HAP-1 (cell line): ENCODE measurements around the gene MRPL52.

Experiments used
- DNase-seq, 2 experiments: peaks; one replicate each; pipeline ENCODE4 v3.0.0-alpha.2; 2016 to 2020; ENCODE audit warnings: low spot score in 2 of 2
- H3K27me3 ChIP-seq: fragments of 250-450 bp; sonication (Bioruptor Pico); 2 replicates; pipeline ENCODE4 v1.5.1; 2020; ENCODE audit warnings: low read depth, mild to moderate bottlenecking, moderate library complexity
- H3K36me3 ChIP-seq: fragments of 250-450 bp; sonication (Bioruptor Pico); replicated peaks from 2 replicates; pipeline ENCODE4 v1.5.1; 2020; ENCODE audit warnings: mild to moderate bottlenecking
- H3K4me1 ChIP-seq: fragments of 250-450 bp; sonication (Bioruptor Pico); 2 replicates; pipeline ENCODE4 v1.5.1; 2020; ENCODE audit warnings: mild to moderate bottlenecking
- H3K4me3 ChIP-seq: fragments of 250-450 bp; sonication (Bioruptor Pico); 2 replicates; pipeline ENCODE4 v1.5.1; 2020; ENCODE audit warnings: mild to moderate bottlenecking, moderate library complexity
- H3K9me3 ChIP-seq: fragments of 250-450 bp; sonication (Bioruptor Pico); 2 replicates; pipeline ENCODE4 v1.5.1; 2020; ENCODE audit warnings: mild to moderate bottlenecking, moderate library complexity
- in situ Hi-C: fragments of 300-500 bp; cut with MboI; formaldehyde crosslinking; loops from 3 replicates; pipeline ENCODE4 v1.14.3; 2020; ENCODE audit warnings: low sequenced_read_pairs, inconsistent platforms, mixed read lengths

The MRPL52 gene

DNA sequence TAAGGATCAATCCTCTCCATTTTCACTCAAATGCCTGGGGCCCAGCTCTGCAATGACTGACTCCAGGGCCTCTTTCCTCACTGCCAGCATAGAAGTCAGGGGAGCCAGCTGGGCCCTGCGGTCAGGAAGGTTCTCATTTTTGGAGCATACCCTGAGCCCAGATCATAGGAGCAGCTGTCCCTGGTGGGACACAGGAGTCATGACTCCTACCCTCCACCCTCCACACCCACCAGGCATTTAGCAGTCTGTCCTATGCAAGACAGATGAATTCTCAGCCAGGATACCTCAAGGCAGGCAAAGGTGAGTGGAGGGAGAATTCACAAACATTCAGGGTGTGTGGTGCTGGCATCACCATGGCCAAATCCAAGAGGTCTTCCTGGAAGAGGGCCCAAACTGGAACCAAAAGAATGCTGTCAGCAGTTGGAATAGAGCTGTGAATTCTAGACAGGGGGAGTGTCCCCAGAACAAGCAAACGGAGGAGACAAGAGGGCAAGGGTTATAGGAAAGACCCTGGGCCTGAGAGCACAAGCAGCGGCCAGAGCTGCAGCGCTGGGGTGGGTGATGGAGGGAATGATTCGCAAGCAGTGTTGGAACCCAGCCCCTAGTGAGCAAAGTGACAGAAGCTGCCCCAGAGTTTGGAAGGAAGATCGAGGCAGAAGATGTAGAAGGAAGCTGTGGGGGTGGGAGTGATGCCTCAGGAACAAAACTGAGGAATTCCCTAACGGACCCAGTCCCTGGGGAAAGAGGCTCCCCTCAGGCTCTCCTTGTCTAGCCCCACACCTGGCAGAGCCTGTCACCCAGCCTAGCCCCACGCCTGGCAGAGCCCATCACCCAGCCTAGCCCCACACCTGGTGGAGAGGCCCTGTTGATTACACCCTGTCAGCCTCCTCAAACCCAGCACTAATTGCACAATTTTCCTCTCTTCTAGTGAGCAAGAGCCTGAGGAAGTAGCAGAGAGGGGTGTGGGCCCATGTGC, 48.9 kb downstream of the MRPL52 start:
- no peak for DNase-seq
- Histone ChIP-seq H3K9me3 (no peaks in the 10 kb centered on the region), H3K4me3 (no peak overlapping the region), H3K4me1 (peaks cover 4% of the 10 kb centered on the region), H3K36me3 (peaks cover 7% of the 10 kb centered on the region; the same call in 1 of the 2 replicates), H3K27me3 (no peaks in the 10 kb centered on the region; the same call in 1 of the 2 replicates)
- in situ Hi-C loops: no loop called here

DNA sequence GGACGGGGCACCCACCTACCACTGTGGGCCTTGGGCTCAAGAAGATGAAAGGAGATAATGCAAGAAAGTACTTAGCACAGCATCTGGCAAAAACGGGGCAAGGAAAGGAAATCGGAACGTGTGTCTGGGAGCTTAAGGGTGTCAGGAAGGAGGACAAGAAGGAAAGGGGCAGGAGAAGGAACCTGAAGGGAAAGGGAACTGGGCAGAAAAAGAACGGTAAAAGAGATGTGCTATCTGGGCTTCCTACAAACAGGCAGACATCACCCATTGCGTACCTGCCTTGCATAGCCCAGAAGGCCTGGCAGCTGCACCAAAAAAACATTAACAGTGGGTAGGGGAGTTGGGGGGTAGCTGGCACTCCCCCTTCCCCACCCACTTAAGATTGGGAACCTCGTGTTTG, 52.4 kb downstream of the MRPL52 start:
- no peak for DNase-seq
- H3K36me3 ChIP-seq: no peaks in the 10 kb centered on the region; the same call in 1 of the 2 replicates
- H3K9me3 ChIP-seq: no peaks in the 10 kb centered on the region
- no peaks in the 10 kb centered on the region; the same call in 1 of the 2 replicates for H3K27me3 ChIP-seq
- peaks cover 4% of the 10 kb centered on the region for H3K4me1 ChIP-seq
- H3K4me3 ChIP-seq: no peak overlapping the region
- in situ Hi-C loops: no loop called here

DNA sequence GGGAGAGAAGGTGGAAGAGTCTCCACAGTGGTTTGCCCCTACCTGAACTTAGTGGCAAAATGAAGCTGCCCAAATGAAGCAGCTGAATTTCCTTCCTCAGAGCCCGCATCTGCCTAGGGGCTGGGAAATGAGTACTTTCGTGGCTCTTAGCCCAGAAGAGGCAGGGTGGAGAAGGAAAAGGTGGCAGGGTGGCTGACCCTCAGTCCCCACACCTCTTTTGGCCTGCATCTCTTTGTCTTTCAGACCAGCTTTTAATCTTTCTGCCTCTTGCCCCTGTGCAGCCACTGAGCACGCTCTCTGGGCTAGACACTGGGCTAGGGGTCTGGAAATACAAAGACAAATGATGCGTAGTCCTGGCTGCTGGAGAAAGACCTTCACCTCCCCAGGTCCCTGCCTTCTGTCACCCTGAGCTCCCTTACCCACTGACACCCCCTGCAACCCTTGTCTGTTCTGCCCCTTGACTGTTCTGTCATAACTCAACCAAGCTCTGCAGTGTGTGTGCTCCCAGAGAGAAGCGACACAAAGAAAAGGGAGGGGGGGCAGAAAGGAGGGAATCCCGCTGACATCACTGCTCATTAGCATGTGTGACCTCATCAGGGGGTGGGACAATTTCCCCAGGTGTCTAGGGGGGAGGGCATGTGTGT, 53.0 kb downstream of the MRPL52 start:
- no peak overlapping the region for H3K4me3 ChIP-seq
- peaks cover 4% of the 10 kb centered on the region for H3K4me1 ChIP-seq
- in situ Hi-C loops: no loop called here
- DNase-seq: peak in 1 of 2 experiments; percentile 32
- no peaks in the 10 kb centered on the region; the same call in 1 of the 2 replicates for H3K27me3 ChIP-seq
- no peaks in the 10 kb centered on the region for H3K9me3 ChIP-seq
- no peaks in the 10 kb centered on the region for H3K36me3 ChIP-seq

DNA sequence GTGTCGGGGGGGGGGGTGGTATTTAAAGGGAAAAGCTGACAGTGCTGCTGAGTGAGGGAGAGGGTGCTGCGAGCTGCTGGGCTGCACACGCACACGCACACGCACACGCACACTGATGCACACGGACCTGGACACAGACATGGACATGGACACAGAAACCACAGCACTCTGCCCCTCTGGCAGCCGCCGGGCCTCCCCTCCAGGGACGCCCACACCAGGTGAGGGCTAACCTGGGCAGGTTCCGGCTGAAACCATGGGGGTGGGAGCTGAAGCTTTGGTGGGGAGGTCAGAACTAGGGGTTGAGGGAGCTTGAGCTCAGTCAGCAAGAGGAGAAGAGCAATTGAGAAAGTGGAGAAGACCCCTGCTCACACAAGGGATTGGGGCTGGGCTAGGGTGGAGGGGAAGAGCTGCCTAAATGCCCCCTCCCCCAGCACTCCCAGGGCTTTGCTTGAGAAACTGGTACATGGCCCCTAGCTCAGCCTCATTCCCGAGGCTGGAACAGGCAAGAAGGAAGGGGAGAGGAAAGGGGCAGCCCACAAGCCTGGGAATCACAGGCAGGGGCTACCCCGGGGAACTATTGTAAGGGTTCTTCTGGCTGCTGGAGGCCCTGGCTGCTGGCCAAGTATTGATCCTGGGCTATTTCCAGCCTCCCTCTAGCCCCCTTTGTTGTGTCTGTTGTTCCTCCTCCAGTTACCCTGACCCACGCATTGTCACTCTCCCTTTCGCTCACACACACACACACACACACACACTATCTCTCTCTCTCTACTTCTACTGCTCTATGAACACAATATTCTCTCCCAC, 53.7 kb downstream of the MRPL52 start, which contains the start of gene REM2:
TSS of gene REM2 (plus strand) at position 50 of the 804 bp plus-strand sequence. CDS start at position 116, 66 bp downstream.
- no peak within 1 kb of the TSS for H3K4me3 ChIP-seq
- DNase-seq: peak in 1 of 2 experiments; percentile 42
- in situ Hi-C loops: no loop called here
- H3K4me1 ChIP-seq: peaks cover 4% of the 10 kb centered on the region
- H3K36me3 ChIP-seq: no peaks in the 10 kb centered on the region
- H3K9me3 ChIP-seq: no peaks in the 10 kb centered on the region
- no peaks in the 10 kb centered on the region; the same call in 1 of the 2 replicates for H3K27me3 ChIP-seq

DNA sequence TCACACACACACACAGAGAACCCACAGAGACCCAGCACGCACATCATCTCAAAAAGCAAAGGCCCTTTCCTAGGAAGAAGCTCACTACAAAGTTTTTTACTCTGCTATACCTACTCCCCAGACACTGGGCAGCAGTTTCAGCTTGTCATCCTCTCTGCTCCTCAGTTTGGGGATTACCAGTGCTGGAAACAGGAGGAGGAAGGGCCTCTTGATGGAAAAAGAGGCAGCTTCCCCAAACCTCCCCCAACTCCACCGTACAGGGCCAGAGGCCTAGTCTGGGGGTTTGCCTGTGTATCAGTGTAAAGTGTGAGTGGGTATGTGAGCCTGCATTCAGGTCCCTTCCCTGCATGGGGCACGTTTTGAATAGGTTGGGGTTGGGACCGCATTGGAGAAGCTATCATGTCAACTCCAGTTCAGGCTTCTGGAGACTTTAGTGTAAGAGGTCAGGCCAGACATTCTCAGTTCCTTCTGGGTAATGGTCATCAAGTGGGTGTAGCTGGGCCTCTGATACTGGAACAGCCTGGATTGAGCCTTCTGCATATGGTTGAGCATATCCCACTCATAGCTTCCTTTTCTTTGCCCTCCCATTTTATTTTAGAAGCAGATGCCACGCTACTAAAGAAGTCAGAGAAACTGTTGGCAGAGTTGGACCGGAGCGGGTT, 54.5 kb downstream of the MRPL52 start:
- no peaks in the 10 kb centered on the region for H3K9me3 ChIP-seq
- no peaks in the 10 kb centered on the region for H3K36me3 ChIP-seq
- H3K27me3 ChIP-seq: no peaks in the 10 kb centered on the region; the same call in 1 of the 2 replicates
- DNase-seq: no peak
- H3K4me1 ChIP-seq: peaks cover 4% of the 10 kb centered on the region
- no peak overlapping the region for H3K4me3 ChIP-seq
- in situ Hi-C loops: no loop called here
